Measurements from ENCODE around the gene APPL2. TPM values are rescaled to one million over a fixed set of nuclear protein-coding genes. Genes with fewer than 3 reads are reported as not detected.

APPL2 gene
- total and polyA plus RNA-seq, 8 donors = 15.9 to 407 (median 56.0) TPM

- Histone ChIP-seq H3K36me3 (peaks cover 28 to 96% (median 78%) of the 10 kb centered on the region in 4 donors), H3K27ac (no peak overlapping the region), H3K4me3 (no peak overlapping the region), H3K9me3 (no peaks in the 10 kb centered on the region), H3K4me1 (peaks cover 0 to 7% (median 0%) of the 10 kb centered on the region in 4 donors), H3K27me3 (no peaks in the 10 kb centered on the region)
- 90 to 95% (median 92%) methylated on average over 6 of the region's 6 CpGs for WGBS, 5 donors
- TF ChIP-seq POLR2AphosphoS5 (IDR thresholded peaks at IDR 0.05) (no peak), EP300 (IDR thresholded peaks at IDR 0.05) (no peak), POLR2A (IDR thresholded peaks at IDR 0.05) (no peak)
- TF ChIP-seq, protein P1, sequence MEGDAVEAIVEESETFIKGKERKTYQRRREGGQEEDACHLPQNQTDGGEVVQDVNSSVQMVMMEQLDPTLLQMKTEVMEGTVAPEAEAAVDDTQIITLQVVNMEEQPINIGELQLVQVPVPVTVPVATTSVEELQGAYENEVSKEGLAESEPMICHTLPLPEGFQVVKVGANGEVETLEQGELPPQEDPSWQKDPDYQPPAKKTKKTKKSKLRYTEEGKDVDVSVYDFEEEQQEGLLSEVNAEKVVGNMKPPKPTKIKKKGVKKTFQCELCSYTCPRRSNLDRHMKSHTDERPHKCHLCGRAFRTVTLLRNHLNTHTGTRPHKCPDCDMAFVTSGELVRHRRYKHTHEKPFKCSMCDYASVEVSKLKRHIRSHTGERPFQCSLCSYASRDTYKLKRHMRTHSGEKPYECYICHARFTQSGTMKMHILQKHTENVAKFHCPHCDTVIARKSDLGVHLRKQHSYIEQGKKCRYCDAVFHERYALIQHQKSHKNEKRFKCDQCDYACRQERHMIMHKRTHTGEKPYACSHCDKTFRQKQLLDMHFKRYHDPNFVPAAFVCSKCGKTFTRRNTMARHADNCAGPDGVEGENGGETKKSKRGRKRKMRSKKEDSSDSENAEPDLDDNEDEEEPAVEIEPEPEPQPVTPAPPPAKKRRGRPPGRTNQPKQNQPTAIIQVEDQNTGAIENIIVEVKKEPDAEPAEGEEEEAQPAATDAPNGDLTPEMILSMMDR (IDR thresholded peaks at IDR 0.05) = no peak
- no peak for DNase-seq
- intact Hi-C loops (cut with DNase I; ENCODE audit: low total_unique reads) = no loop called here
Measured at GRCh38 chr12:105141320-105141922, 94.6 kb downstream of the APPL2 start.

DNA sequence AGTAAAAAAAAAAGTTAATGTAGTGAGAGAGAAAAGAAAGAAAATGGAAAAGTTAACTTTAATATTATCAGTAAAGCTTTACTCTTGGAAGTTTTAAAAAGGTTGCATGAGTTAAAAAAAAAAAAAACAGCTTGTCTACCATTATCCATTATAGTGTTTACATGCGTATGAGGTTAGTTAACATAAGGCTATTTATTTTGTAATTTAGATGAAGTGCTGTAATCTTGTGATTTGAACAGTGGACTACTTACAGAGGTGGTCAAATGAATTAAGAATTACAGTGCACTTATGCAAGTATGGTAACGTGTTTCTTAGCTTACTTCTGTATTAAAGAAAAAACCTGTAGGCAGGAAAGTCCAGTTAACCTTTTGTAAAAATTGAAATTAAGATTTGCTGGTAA, 97.7 kb downstream of the APPL2 start:
- 45 to 78% (median 60%) methylated on average over 2 of the region's 2 CpGs for WGBS, 5 donors
- no peak for TF ChIP-seq POLR2A (IDR thresholded peaks at IDR 0.05)
- peaks cover 0 to 7% (median 0%) of the 10 kb centered on the region in 4 donors for H3K4me1 ChIP-seq
- DNase-seq = no peak
- no peak overlapping the region for H3K4me3 ChIP-seq
- intact Hi-C loops (cut with DNase I; ENCODE audit: low total_unique reads) = no loop called here
- H3K36me3 ChIP-seq = peaks cover 28 to 95% (median 81%) of the 10 kb centered on the region in 4 donors
- no peaks in the 10 kb centered on the region for H3K9me3 ChIP-seq
- no peaks in the 10 kb centered on the region for H3K27me3 ChIP-seq
- no peak overlapping the region for H3K27ac ChIP-seq

Other genes with a start within 250 kb of the APPL2 start
- 10 to 100 TPM in 1 of 5 donors, 1 to 10 TPM in 4; 2.6 to 29.8 (median 4.6) TPM for gene NOPCHAP1, start 249.9 kb downstream of the APPL2 start, total RNA-seq
- 10 to 100 TPM; 14.2 to 18.1 (median 15.9) TPM for gene NOPCHAP1, start 249.9 kb downstream of the APPL2 start, polyA plus RNA-seq
- 1 to 10 TPM in 3 of 5 donors, under 1 TPM in 2; 0.58 to 8.9 (median 2.6) TPM for gene ALDH1L2, start 151.7 kb downstream of the APPL2 start, total RNA-seq
- gene ALDH1L2, start 151.7 kb downstream of the APPL2 start, polyA plus RNA-seq = 1 to 10 TPM in 2 of 3 donors, under 1 TPM in 1; 0.61 to 2.2 (median 1.2) TPM
- 100 to 1,000 TPM in 2 of 5 donors, 10 to 100 TPM in 3; 25.7 to 128 (median 83.1) TPM for gene WASHC4, start 128.4 kb downstream of the APPL2 start, total RNA-seq
- 1 to 10 TPM; 6.1 to 9.1 (median 7.5) TPM for gene WASHC4, start 128.4 kb downstream of the APPL2 start, polyA plus RNA-seq
- 10 to 100 TPM in 3 of 5 donors, 1 to 10 TPM in 1, not detected in 1; 4.9 to 43.7 (median 35.3) TPM for gene C12orf75, start 94.5 kb upstream of the APPL2 start, total RNA-seq
- 100 to 1,000 TPM in 2 of 3 donors, 10 to 100 TPM in 1; 43.4 to 145 (median 143) TPM for gene C12orf75, start 94.5 kb upstream of the APPL2 start, polyA plus RNA-seq

Data from stomach (tissue), 9 donors.